ENCODE measurements around the gene CYSTM1.
"Not testable (repeated sequence)": the region's sequence is repeated elsewhere in the genome, so short reads cannot be mapped to it uniquely, and the experiment has no call there.

The CYSTM1 gene

GRCh38 chr5:140181002-140181483 lies 6.1 kb downstream of the CYSTM1 start:
- no peak for DNase-seq

- no peak for DNase-seq
Observed at GRCh38 chr5:140181525-140181924, 6.5 kb downstream of the CYSTM1 start.

GRCh38 chr5:140182075-140182711 lies 7.2 kb downstream of the CYSTM1 start:
- DNase-seq: no peak

- no peak for DNase-seq
Observed at GRCh38 chr5:140182803-140183367, 7.9 kb downstream of the CYSTM1 start.

DNA sequence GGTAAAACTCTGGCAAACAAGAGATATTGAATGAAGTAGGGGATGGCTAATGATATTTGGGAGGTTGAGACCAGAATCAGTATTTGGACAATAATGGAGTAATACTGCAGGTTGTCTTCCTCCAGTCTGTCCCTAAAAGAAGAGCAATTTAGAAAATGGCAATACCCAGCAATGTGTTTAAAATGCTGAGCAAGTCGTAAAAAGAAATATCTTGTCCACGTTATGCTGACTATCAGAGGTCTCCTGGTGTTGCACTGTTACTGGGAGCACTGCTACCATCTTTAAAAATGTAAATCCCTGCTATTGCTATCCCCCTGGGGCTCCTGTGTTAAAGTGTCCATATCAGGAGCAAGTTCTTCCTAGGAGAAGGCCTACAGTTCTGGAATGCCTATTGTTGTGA lies 10.4 kb downstream of the CYSTM1 start:
- no peak for DNase-seq

DNA sequence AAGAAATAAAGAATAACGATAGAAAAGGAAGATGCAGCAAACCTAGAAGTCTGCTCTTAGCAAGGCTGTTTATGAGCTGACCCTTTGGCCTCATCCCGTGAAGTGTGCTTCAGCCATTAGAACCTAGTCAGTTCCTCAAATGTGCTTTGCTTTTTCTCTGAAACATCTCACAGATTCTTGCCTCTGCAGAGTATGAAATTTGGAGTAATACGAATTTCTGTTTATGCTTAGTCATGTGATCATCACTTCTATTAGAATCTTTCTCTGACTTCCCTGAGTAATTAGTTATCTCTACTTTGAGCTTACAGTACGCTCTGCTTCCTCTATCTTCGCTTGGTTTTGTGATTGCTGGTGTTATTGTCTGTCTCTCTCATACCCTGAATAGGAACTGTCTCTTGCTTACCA lies 11.3 kb downstream of the CYSTM1 start:
- DNase-seq: no peak

GRCh38 chr5:140189253-140189652 lies 14.3 kb downstream of the CYSTM1 start:
- DNase-seq: no peak

DNA sequence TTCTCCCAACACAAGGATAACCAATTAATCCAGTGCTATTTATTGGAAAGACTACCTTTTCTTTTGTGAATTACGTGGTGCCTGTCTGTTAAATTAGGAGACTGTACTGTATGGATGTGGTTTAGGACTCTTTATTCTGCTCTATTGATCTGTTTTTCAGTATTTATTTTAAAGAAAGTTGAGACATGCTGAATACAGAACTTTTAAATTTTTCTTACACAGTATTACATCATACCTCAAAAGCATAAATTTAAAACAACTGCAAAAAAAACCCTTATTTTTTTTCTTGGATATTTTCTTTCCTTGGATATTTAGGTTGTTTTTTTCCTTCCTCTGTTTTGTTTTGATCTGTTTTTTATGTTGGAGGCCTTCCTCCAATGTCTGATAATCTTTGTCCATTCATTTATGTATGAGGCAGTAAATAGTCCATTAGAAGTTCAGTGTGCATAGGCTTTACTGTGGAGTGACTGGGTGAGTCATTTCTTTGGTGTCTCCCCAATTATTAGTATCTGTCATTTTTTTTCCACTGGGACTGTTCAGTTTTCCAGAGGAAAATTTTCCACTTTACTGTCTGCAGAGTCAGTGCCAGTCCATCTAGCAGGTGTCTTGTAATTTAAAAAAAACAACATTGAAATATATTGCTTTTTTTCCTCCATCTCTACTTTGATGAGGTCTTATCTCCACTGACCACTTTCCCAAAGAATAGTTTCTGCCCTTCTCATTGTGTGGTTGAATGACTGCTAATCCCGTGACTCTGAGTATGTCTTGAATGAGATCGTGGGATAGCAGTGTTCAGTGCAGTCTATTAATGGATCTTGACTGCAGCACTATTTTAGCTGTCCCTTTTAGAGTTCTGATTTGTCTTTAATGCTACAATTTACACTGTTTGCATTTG lies 15.2 kb downstream of the CYSTM1 start:
- no peak for DNase-seq

- no peak for DNase-seq
Observed at GRCh38 chr5:140190872-140191218, 15.9 kb downstream of the CYSTM1 start.

- no peak for DNase-seq
Observed at GRCh38 chr5:140192715-140193430, 17.9 kb downstream of the CYSTM1 start.

DNA sequence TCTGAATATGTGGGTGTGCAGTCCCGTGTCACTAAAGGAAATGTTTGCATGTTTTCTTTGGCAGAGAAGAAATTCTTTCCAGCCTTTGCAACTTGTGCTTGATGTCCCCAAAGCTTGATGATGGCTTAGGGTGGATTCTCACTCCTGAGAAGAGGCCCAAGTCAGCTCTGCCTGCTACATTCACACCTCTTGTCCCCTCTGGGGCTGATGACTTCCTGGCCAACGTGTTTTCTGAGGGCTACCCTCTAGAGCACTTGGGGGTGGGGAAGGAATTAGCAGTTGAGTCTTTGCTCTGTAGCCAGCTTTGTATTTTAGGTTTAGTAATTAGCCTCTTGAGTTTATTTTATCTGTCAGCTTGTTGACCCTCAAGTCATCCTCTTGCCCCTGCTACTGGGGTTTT lies 19.7 kb downstream of the CYSTM1 start:
- no peak for DNase-seq

- no peak for DNase-seq
Observed at GRCh38 chr5:140196115-140196814, 21.3 kb downstream of the CYSTM1 start.

DNA sequence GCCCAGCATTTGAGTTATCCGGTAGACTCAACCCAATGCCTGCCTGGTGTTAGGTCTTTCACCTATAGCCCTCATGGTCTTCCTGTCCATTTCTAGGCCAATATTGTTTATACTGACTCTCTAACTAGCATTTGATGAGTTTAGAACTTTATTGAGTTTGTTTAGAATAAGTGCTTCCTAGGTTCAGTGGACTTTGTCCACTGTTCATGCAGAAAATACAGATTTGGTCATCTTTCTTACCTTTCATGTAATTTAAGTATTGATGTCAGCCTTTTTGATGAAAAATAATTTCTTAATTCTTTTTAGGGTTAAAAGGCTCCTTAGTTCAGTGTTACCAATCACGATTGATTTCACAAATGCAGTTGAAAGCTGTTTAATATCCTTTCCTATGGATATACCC lies 22.0 kb downstream of the CYSTM1 start:
- DNase-seq: no peak

DNA sequence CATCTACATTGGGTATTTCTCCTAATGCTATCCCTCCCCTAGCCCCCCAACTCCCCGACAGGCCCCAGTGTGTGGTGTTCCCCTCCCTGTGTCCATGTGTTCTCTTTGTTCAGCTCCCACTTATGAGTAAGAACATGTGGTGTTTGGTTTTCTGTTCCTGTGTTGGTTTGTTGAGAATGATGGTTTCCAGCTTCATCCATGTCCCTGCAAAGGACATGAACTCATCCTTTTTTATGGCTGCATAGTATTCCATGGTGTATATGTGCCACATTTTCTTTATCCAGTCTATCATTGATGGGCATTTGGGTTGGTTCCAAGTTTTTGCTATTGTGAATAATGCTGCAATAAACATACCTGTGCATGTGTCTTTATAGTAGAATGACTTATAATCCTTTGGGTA lies 23.9 kb downstream of the CYSTM1 start:
- DNase-seq: not testable (repeated sequence)

DNA sequence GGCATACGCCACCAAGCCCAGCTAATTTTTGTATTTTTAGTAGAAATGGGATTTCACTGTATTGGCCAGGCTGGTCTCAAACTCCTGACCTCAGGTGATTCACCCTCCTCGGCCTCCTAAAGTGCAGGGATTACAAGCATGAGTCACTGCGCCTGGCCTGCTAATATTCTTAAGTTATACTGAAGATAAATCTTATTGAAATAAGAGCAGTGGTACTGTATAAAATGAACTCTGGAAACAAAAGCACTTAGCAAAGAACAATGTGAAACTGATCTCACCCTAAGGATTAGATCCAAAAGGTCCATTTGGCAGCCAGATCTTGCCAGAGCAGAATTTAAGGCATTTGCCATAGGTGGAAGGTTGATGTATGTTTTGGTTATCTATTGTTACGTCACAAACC lies 27.1 kb downstream of the CYSTM1 start:
- DNase-seq: no peak

GRCh38 chr5:140202610-140203009 lies 27.6 kb downstream of the CYSTM1 start:
- DNase-seq: no peak

- DNase-seq: no peak
Observed at GRCh38 chr5:140205216-140205615, 30.2 kb downstream of the CYSTM1 start.

DNA sequence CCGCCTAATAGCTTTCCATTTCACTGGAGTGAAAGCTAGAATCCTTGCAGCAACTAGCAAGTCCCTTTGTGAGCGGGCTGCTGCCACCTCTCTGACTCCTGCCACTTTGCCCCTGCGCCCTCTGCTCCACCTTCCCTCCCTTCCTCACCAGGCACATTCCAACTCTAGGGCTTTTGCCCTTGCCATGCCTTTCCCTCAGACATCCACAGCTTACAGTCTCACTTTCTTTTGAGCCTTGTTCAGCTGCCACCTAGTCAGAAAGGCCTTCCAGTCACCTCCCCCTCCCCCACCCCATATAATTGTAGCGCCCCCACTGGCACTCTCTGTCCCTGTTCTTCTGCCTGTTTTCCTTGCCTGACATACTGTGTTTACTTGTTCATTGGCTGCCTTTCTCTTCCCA lies 31.0 kb downstream of the CYSTM1 start:
- no peak for DNase-seq

DNA sequence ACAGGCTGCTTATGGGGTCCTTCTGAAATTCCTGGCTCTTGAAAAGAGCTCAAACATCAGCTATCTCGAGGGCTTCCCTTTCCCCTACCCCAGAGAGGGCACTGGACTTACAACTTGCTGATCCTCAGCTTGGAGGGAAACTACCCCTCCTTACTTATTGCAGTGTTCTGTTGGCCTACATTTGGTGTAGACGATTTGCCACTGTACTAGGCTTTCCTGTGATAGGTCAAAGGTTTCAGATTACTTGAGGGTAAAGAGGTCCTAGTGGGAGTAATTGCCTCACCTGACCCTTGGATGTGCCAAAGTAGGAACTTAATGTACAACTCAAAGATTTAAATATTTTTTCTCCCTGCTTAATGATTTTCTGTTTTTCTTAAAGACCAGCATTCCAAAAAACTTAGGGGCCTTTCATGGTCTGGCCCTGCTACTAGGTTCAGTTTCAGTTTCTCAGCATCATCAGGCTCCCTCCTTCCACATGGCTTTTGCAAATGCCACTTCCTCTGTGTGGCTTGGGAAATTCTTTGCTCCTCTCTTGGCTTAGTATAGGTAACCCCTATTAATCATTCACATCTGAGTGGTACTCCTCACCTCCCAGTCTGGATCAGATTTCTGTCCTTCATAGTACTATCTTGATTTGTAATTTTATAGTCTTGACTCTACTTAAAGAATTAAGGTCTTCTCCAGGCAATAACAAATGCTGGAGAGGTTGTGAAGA lies 32.4 kb downstream of the CYSTM1 start:
- DNase-seq: no peak

DNA sequence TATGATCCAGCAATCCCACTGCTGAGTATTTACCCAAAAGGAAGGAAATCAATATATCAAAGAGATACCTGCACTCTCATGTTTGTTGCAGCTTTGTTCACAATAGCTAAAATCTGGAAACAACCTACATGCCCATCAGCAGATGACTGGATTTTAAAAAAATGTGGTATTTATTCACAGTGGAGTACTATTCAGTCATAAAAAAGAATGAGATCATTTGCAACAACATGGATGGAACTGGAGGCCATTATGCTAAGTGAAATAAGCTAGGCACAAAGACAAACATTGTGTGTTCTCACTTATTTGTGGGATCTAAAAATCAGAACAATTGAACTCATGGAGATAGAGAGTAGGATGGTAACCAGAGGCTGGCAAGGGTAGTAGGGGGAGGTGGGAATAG lies 33.1 kb downstream of the CYSTM1 start:
- DNase-seq: no peak

- no peak for DNase-seq
Observed at GRCh38 chr5:140213370-140213983, 38.5 kb downstream of the CYSTM1 start.

DNA sequence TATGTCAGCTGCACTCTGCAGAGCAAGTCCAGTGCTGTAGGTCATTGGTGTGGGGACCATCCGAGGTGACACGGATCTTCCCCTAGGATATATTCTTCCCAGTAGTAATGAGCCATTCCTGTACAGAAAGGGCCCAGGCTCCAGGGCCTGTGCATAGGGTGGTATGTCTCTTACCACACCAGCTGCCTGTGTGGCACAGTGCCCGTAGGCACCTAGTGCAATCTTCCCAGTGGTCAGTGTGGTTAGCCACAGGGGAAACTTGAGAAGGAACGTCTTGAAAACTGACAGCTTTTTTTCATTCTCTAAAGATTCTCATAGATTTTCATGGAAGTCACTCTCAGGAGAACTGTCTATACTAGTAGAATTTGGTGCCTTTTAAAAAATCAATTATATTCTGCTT lies 39.8 kb downstream of the CYSTM1 start:
- no peak for DNase-seq

Data from NCI-H524 treated with DMSO at 0.1 percent for 48 hours (cell line).